ENCODE results near the gene TMEM72. TPM values are rescaled to one million over a fixed set of nuclear protein-coding genes. Genes with fewer than 3 reads are reported as not detected.

The TMEM72 gene
- total and polyA plus RNA-seq, 2 experiments from 2014 or later: 0.13 TPM; not detected in 1

DNA sequence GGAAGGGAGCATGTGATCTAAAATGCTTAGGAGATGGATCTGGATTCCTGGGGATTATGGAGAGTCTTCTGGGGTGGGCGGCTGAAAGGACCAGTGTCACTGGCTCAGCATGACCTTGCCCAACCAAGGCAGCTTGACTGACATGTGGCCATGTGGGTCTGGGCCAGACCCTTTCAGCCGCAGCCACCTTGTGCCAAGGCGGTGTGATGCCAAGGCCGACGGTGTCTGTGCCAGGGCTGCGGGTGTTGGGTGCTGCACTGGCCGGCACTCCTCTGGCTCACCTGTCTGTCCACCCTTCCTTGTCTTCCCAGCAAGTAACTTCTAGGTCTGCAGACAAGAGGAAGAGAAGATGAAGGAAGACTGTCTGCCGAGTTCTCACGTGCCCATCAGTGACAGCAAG, 58.7 kb downstream of the TMEM72 start:
- H3K4me1 ChIP-seq (ENCODE audit: insufficient read depth): peaks cover 42% of the 10 kb centered on the region
- no peaks in the 10 kb centered on the region for H4K20me1 ChIP-seq (ENCODE audit: insufficient read depth, poor library complexity, severe bottlenecking)
- TF ChIP-seq, protein P1, sequence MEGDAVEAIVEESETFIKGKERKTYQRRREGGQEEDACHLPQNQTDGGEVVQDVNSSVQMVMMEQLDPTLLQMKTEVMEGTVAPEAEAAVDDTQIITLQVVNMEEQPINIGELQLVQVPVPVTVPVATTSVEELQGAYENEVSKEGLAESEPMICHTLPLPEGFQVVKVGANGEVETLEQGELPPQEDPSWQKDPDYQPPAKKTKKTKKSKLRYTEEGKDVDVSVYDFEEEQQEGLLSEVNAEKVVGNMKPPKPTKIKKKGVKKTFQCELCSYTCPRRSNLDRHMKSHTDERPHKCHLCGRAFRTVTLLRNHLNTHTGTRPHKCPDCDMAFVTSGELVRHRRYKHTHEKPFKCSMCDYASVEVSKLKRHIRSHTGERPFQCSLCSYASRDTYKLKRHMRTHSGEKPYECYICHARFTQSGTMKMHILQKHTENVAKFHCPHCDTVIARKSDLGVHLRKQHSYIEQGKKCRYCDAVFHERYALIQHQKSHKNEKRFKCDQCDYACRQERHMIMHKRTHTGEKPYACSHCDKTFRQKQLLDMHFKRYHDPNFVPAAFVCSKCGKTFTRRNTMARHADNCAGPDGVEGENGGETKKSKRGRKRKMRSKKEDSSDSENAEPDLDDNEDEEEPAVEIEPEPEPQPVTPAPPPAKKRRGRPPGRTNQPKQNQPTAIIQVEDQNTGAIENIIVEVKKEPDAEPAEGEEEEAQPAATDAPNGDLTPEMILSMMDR (IDR thresholded peaks at IDR 0.05; ENCODE audit: poor library complexity): no peak
- TF ChIP-seq EZH2 (IDR thresholded peaks at IDR 0.05; ENCODE audit: borderline replicate concordance) (no peak), EZH2phosphoT487 (IDR thresholded peaks at IDR 0.05; ENCODE audit: low read depth, severe bottlenecking, unreplicated experiment) (no peak)
- H3K9me2 ChIP-seq (replicated peaks; ENCODE audit: insufficient read depth): no peaks in the 10 kb centered on the region
- DNase-seq (ENCODE audit: low spot score): no peak
- H3K27ac ChIP-seq: no peak overlapping the region
- H3K27me3 ChIP-seq: no peaks in the 10 kb centered on the region
- H3K4me2 ChIP-seq: no peak overlapping the region
- H3K9me3 ChIP-seq (ENCODE audit: low read depth): no peaks in the 10 kb centered on the region
- H3K4me3 ChIP-seq: no peak overlapping the region
- 95% methylated on average over 9 of the region's 9 CpGs for WGBS (ENCODE audit: low lambda C conversion rate, missing lambda C conversion rate)
- peaks cover 15% of the 10 kb centered on the region for H3K79me2 ChIP-seq
- H3K36me3 ChIP-seq (replicated peaks; ENCODE audit: insufficient read depth, low read depth): no peaks in the 10 kb centered on the region
- no peak overlapping the region for H2AFZ ChIP-seq

GRCh38 chr10:44970812-44971395, 59.8 kb downstream of the TMEM72 start:
- Histone ChIP-seq H3K4me2 (no peak overlapping the region), H4K20me1 (ENCODE audit: insufficient read depth, poor library complexity, severe bottlenecking) (no peaks in the 10 kb centered on the region), H2AFZ (no peak overlapping the region), H3K27me3 (no peaks in the 10 kb centered on the region), H3K9me3 (ENCODE audit: low read depth) (no peaks in the 10 kb centered on the region), H3K79me2 (peaks cover 15% of the 10 kb centered on the region), H3K4me1 (ENCODE audit: insufficient read depth) (peaks cover 36% of the 10 kb centered on the region), H3K4me3 (no peak overlapping the region), H3K9me2 (replicated peaks; ENCODE audit: insufficient read depth) (no peaks in the 10 kb centered on the region), H3K27ac (no peak overlapping the region), H3K36me3 (replicated peaks; ENCODE audit: insufficient read depth, low read depth) (no peaks in the 10 kb centered on the region)
- WGBS (ENCODE audit: low lambda C conversion rate, missing lambda C conversion rate): 95% methylated on average over 8 of the region's 8 CpGs
- DNase-seq (ENCODE audit: low spot score): no peak
- TF ChIP-seq EZH2phosphoT487 (IDR thresholded peaks at IDR 0.05; ENCODE audit: low read depth, severe bottlenecking, unreplicated experiment) (no peak), EZH2 (IDR thresholded peaks at IDR 0.05; ENCODE audit: borderline replicate concordance) (no peak)
- TF ChIP-seq, protein P1 (IDR thresholded peaks at IDR 0.05; ENCODE audit: poor library complexity): no peak

DNA sequence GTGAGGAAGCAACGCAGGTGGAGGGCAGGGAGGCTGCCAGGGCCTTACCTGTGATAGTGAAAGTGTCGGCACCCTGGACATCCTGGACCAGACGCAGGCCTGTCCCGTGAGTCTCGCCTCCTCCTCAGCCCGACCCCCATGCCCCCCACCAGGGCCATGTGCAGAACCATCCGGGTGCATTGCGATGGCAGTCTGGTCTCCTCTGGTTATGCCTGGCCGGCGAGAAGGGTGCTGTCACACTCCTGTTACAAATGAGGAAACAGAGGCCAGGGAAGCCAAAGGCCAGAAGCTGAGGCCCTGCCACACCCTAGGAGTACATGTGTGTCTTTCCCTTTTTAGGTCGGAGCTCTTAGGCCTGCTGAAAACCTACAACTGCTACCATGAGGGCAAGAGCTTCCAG, 60.3 kb downstream of the TMEM72 start:
- Histone ChIP-seq H2AFZ (no peak overlapping the region), H3K9me2 (replicated peaks; ENCODE audit: insufficient read depth) (no peaks in the 10 kb centered on the region), H3K9me3 (ENCODE audit: low read depth) (no peaks in the 10 kb centered on the region), H3K27me3 (no peaks in the 10 kb centered on the region), H3K36me3 (replicated peaks; ENCODE audit: insufficient read depth, low read depth) (no peaks in the 10 kb centered on the region), H3K4me1 (ENCODE audit: insufficient read depth) (peaks cover 34% of the 10 kb centered on the region), H3K4me3 (no peak overlapping the region), H3K27ac (no peak overlapping the region), H3K79me2 (peaks cover 15% of the 10 kb centered on the region), H4K20me1 (ENCODE audit: insufficient read depth, poor library complexity, severe bottlenecking) (no peaks in the 10 kb centered on the region), H3K4me2 (no peak overlapping the region)
- 93% methylated on average over 11 of the region's 11 CpGs for WGBS (ENCODE audit: low lambda C conversion rate, missing lambda C conversion rate)
- DNase-seq (ENCODE audit: low spot score): no peak
- TF ChIP-seq, protein P1 (IDR thresholded peaks at IDR 0.05; ENCODE audit: poor library complexity): no peak

Data from hepatocyte (in vitro differentiated cells).